SU-DHL-6 (cell line): Measurements from ENCODE around the gene ABHD16A.

Source experiments
- EZH2phosphoT487 ChIP-seq: fragments of 200-600 bp; sonication (generic), shearing (Covaris generic); conservative IDR thresholded peaks from 2 replicates; pipeline ENCODE4 v1.6.1; 2018; ENCODE audit warnings: mild to moderate bottlenecking, antibody characterized with exemption, low read length, moderate library complexity, mixed read lengths
- TF ChIP-seq, protein P1 (sequence below): fragments of 200-600 bp; sonication (generic); IDR thresholded peaks from one replicate; pipeline ENCODE4 v1.5.1; 2017; ENCODE audit warnings: antibody characterized with exemption, mild to moderate bottlenecking, low read length, moderate library complexity; ENCODE audit not compliant: insufficient read depth, poor library complexity, severe bottlenecking

DNA sequence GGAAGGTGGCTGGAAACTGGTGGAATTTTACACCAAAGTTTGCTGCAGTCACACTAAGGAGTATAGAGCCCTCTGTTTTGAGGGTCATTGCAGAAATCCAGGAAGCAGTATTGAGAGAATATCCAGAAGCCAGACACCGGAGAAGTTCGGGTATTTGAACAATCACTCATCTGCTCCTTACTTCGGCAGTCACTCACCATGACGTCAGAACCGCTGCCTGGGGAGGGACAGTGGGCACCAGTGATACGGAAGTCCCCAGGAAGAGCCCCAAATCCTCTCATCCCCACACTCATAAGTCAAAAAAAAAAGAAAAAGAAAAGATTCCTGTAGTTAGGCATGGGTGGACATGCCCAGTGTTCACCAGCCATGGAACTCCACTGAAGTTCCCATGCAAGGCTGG is 26.2 kb downstream of the ABHD16A start:
- TF ChIP-seq, protein P1, sequence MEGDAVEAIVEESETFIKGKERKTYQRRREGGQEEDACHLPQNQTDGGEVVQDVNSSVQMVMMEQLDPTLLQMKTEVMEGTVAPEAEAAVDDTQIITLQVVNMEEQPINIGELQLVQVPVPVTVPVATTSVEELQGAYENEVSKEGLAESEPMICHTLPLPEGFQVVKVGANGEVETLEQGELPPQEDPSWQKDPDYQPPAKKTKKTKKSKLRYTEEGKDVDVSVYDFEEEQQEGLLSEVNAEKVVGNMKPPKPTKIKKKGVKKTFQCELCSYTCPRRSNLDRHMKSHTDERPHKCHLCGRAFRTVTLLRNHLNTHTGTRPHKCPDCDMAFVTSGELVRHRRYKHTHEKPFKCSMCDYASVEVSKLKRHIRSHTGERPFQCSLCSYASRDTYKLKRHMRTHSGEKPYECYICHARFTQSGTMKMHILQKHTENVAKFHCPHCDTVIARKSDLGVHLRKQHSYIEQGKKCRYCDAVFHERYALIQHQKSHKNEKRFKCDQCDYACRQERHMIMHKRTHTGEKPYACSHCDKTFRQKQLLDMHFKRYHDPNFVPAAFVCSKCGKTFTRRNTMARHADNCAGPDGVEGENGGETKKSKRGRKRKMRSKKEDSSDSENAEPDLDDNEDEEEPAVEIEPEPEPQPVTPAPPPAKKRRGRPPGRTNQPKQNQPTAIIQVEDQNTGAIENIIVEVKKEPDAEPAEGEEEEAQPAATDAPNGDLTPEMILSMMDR, result no peak
- TF ChIP-seq EZH2phosphoT487, result no peak
